Transverse colon (tissue), 4 donors: ENCODE measurements around the gene NUP210. TPM values are rescaled to one million over a fixed set of nuclear protein-coding genes. Genes with fewer than 3 reads are reported as not detected.

ENCODE experiments used
- DNase-seq: peaks from one replicate; pipeline ENCODE4 v3.0.0-alpha.2; 2019
- H3K27ac ChIP-seq, 4 donors: fragments of 200-600 bp; sonication (generic); 2 replicates each; pipeline ENCODE4 v1.5.1; 2016 to 2018; ENCODE audit warnings: inconsistent platforms in 4 of 4
- H3K27me3 ChIP-seq: fragments of 200-600 bp; sonication (generic); 2 replicates; pipeline ENCODE4 v1.5.1; 2017; ENCODE audit warnings: inconsistent platforms
- H3K36me3 ChIP-seq, 4 donors: fragments of 200-600 bp; sonication (generic); 2 replicates each; pipeline ENCODE4 v1.5.1; 2017 to 2019; ENCODE audit warnings: inconsistent platforms in 4 of 4
- H3K4me1 ChIP-seq, 4 donors: fragments of 200-600 bp; sonication (generic); 2 replicates each; pipeline ENCODE4 v1.5.1; 2017 to 2020; ENCODE audit warnings: inconsistent platforms in 4 of 4
- H3K4me3 ChIP-seq, 4 donors: fragments of 200-600 bp; sonication (generic); 1 replicate in 1 of 4; 2 replicates in 3 of 4; pipeline versions ENCODE4 v1.5.1 to v1.6.1; 2017 to 2019; ENCODE audit warnings: inconsistent platforms in 4 of 4
- H3K9me3 ChIP-seq, 2 donors: fragments of 200-600 bp; sonication (generic); 2 replicates each; pipeline ENCODE4 v1.5.1; 2017 to 2019; ENCODE audit warnings: inconsistent platforms in 2 of 2
- EP300 ChIP-seq: sonication (generic); formaldehyde crosslinking; IDR thresholded peaks from one replicate; pipeline ENCODE4 v1.6.1; 2017; ENCODE audit warnings: antibody characterized with exemption, low read depth
- POLR2A ChIP-seq: fragments of 450-650 bp; IDR thresholded peaks from one replicate; pipeline ENCODE4 v1.6.1; 2016; ENCODE audit warnings: antibody characterized with exemption, mild to moderate bottlenecking, moderate library complexity
- POLR2AphosphoS5 ChIP-seq, 3 donors: sonication (generic); formaldehyde crosslinking; IDR thresholded peaks; one replicate each; pipeline ENCODE4 v1.6.1; 2016; ENCODE audit warnings: antibody characterized with exemption in 3 of 3
- WGBS, 2 donors: methylation state at CpG; one replicate each; pipeline ENCODE4 v1.1.5; 2018; ENCODE audit warnings: low coverage in 1 of 2; 5-methylcytosine and 5-hydroxymethylcytosine counted together
- in situ Hi-C, 4 donors: fragments of 200-750 bp; cut with MboI; loops; one replicate each; pipeline versions ENCODE4 v1.15.0 to v1.15.1; 2017; ENCODE audit warnings: low sequenced_read_pairs in 3 of 4, low pct_ligation_motif_present in 1 of 4, low pct_unique_long_range_greater_than_20kb in 1 of 4
- intact Hi-C: fragments of 100-400 bp; cut with DNase I; formaldehyde crosslinking; loops from one replicate; pipeline ENCODE4 v1.15.1; 2023; ENCODE audit warnings: low total_unique reads
- total RNA-seq, 4 donors: library from RNA; depleted of rRNA; stranded (reverse); fragments of >200 nt; gene quantifications; one replicate each; pipeline ENCODE4 v1.1.0, GENCODE V29; 2016
- TF ChIP-seq, protein P1 (sequence below), 5 experiments: fragments of 200-600 bp in 3 of 5; fragments of 450-650 bp in 2 of 5; sonication (generic) in 3 of 5; IDR thresholded peaks; 1 replicate in 2 of 5; 2 replicates in 3 of 5; pipeline ENCODE4 v1.5.1; 2016 to 2017; ENCODE audit warnings: antibody characterized with exemption in 5 of 5, inconsistent platforms in 3 of 5, mild to moderate bottlenecking in 2 of 5, moderate library complexity in 1 of 5

NUP210 gene
- total RNA-seq, 4 donors from 2014 or later: 6.0 to 202 (median 14.6) TPM

DNA sequence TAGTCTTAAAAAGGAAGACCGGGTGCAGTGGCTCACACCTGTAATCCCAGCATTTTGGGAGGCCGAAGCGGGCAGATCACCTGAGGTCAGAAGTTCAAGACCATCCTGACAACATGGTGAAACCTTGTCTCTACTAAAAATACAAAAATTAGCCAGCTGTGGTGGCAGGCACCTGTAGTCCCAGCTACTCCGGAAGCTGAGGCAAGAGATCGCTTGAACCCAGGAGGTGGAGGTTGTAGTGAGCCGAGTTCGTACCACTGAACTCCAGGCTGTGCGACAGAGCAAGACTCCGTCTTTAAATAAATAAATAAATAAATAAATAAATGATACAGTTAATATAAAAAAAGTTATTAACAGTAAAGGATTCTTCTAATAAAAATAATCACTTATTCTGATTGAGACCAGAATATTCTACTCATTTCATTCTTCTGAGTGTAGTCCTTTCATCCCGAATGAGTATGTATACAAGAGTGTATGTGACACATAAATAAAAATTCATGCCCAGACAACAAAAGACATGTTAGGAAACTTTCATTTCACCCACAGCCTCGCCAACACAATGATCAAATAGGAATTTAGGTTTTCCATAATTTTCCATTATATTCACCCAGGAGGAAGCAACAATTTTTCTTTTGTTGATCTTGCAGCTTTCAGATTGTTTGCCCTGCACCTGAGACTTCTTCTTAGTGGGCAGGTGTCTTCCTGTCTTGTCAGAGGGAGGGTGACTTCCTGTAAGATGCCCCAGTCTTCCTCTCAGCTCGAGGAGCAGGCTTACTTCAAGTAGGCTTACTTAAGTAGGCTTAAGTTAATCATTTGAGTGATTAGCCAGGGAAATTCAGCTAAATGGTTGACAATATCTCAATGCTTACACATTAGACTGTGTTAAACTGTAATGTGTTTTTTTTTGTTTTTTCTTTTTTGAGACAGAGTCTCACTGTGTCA lies 7.8 kb upstream of the NUP210 start:
- TF ChIP-seq POLR2AphosphoS5 (IDR thresholded peaks at IDR 0.05): no peak
- no peak for TF ChIP-seq EP300
- no peak for TF ChIP-seq POLR2A
- TF ChIP-seq, protein P1, sequence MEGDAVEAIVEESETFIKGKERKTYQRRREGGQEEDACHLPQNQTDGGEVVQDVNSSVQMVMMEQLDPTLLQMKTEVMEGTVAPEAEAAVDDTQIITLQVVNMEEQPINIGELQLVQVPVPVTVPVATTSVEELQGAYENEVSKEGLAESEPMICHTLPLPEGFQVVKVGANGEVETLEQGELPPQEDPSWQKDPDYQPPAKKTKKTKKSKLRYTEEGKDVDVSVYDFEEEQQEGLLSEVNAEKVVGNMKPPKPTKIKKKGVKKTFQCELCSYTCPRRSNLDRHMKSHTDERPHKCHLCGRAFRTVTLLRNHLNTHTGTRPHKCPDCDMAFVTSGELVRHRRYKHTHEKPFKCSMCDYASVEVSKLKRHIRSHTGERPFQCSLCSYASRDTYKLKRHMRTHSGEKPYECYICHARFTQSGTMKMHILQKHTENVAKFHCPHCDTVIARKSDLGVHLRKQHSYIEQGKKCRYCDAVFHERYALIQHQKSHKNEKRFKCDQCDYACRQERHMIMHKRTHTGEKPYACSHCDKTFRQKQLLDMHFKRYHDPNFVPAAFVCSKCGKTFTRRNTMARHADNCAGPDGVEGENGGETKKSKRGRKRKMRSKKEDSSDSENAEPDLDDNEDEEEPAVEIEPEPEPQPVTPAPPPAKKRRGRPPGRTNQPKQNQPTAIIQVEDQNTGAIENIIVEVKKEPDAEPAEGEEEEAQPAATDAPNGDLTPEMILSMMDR (IDR thresholded peaks at IDR 0.05): no peak
- intact Hi-C loops: no loop called here
- Histone ChIP-seq H3K4me3 (no peak overlapping the region), H3K9me3 (no peaks in the 10 kb centered on the region), H3K27me3 (no peaks in the 10 kb centered on the region), H3K27ac (no peak overlapping the region), H3K4me1 (peaks cover 0 to 11% (median 4%) of the 10 kb centered on the region in 4 donors), H3K36me3 (no peaks in the 10 kb centered on the region)
- in situ Hi-C loops: no loop called here
- WGBS, 2 donors: 70 to 81% methylated on average over 8 to 12 of the region's 12 CpGs
- DNase-seq: no peak

- Histone ChIP-seq H3K27ac (no peak overlapping the region), H3K36me3 (no peaks in the 10 kb centered on the region), H3K27me3 (no peaks in the 10 kb centered on the region), H3K4me1 (peaks cover 0 to 11% (median 4%) of the 10 kb centered on the region in 4 donors), H3K4me3 (no peak overlapping the region), H3K9me3 (no peaks in the 10 kb centered on the region)
- 100% methylated on average over 1 of the region's 1 CpG for WGBS, 2 donors
- no peak for DNase-seq
- in situ Hi-C loops (no loop called here), intact Hi-C loops (no loop called here)
- TF ChIP-seq POLR2AphosphoS5 (IDR thresholded peaks at IDR 0.05): no peak
- TF ChIP-seq EP300: no peak
- no peak for TF ChIP-seq POLR2A
- TF ChIP-seq, protein P1 (IDR thresholded peaks at IDR 0.05): no peak
Observed at GRCh38 chr3:13426591-13426990, 6.5 kb upstream of the NUP210 start.

DNA sequence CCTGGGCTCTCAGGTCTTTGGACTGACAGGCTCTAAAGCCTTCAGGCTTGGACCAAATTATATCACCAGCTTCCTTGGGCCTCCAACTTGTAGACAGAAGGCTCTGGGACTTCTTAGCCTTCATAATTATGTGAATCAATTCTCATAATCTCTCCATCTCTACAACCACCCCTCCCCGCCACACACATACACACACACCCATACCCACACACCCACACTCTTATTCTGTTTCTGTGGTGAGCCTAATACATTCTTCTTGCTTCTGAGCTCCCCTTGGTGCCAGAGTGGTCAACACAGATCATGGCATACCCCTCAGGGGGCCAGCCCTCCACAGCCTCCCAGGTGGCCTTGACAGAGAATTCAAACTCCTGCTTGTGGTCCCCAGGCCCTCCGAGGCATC lies 5.6 kb upstream of the NUP210 start:
- no peak for DNase-seq
- no peaks in the 10 kb centered on the region for H3K9me3 ChIP-seq
- H3K27ac ChIP-seq: no peak overlapping the region
- no peaks in the 10 kb centered on the region for H3K36me3 ChIP-seq
- TF ChIP-seq POLR2AphosphoS5 (IDR thresholded peaks at IDR 0.05) (no peak), POLR2A (no peak)
- intact Hi-C loops: no loop called here
- no peaks in the 10 kb centered on the region for H3K27me3 ChIP-seq
- no peak overlapping the region for H3K4me3 ChIP-seq
- in situ Hi-C loops: no loop called here
- 60 to 86% methylated on average over 1 to 2 of the region's 2 CpGs for WGBS, 2 donors
- H3K4me1 ChIP-seq: peaks cover 0 to 11% (median 5%) of the 10 kb centered on the region in 4 donors

DNA sequence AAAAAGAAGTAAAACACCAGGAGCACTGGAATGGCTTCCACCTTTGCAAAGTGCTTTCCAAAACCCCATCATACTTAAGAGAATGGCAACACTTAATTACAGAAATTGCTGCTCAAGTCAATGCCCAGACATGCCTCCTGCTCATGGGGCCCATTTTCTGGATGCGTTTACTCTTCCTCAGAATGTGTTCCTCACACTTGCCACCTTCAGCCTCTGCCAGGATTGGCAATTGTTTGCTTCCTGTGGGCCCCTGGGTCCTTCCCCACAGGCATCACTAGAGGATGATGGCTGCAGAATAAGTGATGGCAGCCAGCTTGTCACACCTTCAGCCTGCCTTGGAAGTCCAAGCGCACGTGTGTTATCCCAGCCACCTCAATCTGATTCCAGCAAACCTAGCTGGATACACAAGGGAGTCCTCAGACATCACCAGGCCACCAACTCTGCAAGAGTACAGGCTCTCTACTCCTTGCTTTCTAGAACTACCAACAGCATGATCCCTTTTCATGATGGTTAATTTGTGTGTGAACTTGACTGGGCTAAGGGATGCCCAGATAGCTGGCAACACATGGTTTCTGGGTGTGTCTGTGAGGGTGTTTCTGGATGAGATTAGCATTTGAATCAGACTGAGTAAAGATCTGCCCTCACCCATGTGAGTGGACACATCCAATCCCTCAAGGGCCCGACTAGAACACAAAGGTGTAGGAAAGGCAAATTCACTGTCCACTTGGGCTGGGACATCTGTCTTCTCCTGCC lies 4.9 kb upstream of the NUP210 start:
- no peak for DNase-seq
- Histone ChIP-seq H3K36me3 (no peaks in the 10 kb centered on the region), H3K4me1 (peaks cover 0 to 15% (median 9%) of the 10 kb centered on the region in 4 donors), H3K4me3 (no peak overlapping the region), H3K27ac (no peak overlapping the region), H3K27me3 (no peaks in the 10 kb centered on the region), H3K9me3 (no peaks in the 10 kb centered on the region)
- TF ChIP-seq POLR2A (no peak), EP300 (no peak), POLR2AphosphoS5 (IDR thresholded peaks at IDR 0.05) (no peak)
- TF ChIP-seq, protein P1 (IDR thresholded peaks at IDR 0.05): no peak
- intact Hi-C loops: no loop called here
- in situ Hi-C loops: no loop called here
- WGBS, 2 donors: 71 to 100% methylated on average over 1 to 4 of the region's 4 CpGs
